Stimulated activated CD4-positive, alpha-beta T cell treated with anti-CD3 and anti-CD28 coated beads, Interleukin-4, amount 100 ng/mL, for 24 hours (primary cell): Measurements from ENCODE around the gene SYT7.

Experiments used
- DNase-seq: peaks from one replicate; pipeline ENCODE4 v3.0.0-alpha.2; 2020

Gene SYT7

GRCh38 chr11:61534933-61535839 is 45.7 kb downstream of the SYT7 start:
- no peak for DNase-seq

DNA sequence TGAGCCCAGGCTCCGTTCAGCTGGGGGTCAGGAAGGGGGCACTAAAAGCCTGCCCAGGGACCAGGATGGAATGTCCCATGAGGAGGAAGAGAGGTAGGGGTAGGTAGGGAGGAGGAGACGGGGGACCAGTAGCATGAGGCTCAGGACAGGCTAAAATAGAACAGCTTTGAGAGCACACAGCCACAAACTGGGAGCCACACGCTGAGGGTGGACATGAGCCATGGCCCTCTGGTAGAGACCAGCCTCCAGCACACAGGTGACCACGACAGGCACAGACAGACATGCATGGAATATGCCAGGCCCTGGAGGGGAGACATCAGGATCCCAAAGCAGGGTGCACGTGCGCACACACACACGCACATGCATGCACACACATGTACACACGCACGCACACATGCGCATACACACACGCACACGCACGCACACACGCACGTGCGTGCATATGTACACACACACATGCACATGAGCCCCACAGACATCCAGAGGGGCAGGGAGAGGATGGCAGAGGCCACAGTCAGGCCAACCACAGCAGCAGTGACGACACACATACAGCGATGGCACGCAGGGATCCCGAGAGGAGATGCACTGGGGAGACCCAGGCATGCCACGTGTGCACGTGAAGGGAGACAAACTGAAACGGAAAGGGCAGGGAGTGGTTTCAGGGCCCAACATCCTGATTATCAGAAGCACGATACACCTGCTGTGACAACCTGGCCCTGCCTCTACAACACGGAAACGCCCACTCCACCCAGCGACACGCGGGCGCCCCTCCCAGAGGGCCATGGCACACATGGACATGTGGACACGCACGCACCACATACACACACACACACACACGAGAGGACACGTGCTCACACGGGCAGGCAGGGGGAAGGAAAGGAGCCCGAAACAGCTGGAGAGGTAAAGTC is 46.6 kb downstream of the SYT7 start:
- no peak for DNase-seq

- DNase-seq = no peak
Observed at GRCh38 chr11:61533401-61533800, 47.5 kb downstream of the SYT7 start.

GRCh38 chr11:61533039-61533375 is 47.9 kb downstream of the SYT7 start:
- DNase-seq = no peak

DNA sequence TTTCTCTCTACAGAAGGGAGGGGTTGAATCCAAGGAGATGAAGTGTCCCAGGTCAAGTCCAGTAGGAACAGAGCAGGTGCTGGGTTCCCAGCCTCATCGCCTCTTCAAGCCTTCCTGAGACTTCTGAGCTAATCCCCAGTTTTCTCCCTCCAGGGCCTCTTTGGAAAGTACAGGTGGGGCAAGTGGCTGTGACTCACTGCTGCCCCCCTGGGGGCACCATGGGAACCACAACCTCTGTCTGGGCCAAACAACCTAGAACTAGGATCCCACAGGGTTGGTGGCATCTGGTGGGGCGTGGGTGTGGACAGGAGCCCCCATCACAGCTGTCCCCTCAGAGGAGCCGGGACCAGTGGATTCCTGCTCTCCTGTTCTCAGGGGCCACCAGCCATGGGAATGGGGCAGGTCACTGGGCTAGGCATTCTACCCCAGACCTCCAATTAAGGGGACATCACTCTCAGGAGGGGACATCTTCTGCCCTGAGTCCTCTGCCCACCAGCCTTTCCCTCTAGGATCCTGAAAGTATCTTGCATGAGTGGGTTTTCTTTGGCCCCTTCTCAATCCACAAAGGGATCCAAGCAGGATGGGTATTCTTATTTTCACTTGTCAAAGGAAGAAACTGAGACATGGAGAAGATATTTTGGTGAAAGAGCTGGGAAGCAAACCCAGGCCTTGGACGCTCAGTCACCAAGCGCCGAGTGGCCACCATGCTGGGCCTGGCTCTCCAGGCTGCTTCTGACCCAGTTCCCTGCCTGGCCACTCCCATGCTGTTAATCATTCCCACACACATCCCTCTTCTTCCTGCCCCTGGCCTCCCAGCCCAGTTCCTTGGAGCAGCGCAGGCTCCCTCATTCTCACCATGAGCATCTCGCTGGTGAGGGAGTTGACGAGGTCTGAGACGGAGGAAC is 48.5 kb downstream of the SYT7 start:
- DNase-seq = peak; percentile 37

GRCh38 chr11:61531044-61531443 is 49.8 kb downstream of the SYT7 start:
- DNase-seq = no peak

GRCh38 chr11:61529537-61530225 is 51.2 kb downstream of the SYT7 start:
- DNase-seq = no peak

- DNase-seq = no peak
Observed at GRCh38 chr11:61528114-61528513, 52.8 kb downstream of the SYT7 start.

GRCh38 chr11:61526956-61527731 is 53.7 kb downstream of the SYT7 start:
- no peak for DNase-seq

GRCh38 chr11:61526229-61526628 is 54.6 kb downstream of the SYT7 start:
- no peak for DNase-seq

DNA sequence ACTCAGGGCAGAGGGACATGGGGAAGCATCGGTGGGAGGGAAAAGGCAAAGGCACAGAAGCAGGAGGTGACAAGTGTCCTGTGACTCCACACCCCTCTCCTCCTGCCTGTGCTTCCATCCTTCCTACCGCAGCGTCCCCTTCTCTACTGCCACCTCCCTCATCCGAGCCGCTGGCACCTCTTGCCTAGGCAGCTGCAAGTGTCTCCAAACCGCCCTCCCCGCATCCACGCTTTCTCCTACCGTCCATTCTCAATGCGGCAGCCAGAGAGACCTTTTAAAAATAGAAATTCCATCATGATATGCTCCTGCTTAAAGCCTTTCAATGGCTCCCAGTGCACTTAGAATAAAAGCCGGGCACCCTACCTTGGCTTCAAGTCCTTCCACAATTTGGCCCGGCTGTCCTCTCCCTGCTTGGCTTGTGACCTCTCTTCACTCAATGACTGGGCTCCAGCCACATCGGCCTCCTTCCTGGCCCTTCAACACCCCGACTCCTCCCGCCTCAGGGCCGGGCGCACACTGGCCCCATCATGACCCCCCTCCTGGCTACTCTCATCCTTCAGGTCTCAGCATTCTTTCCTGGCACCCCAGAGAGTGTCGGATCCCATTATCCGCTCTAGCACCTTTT is 55.8 kb downstream of the SYT7 start:
- DNase-seq = no peak

DNA sequence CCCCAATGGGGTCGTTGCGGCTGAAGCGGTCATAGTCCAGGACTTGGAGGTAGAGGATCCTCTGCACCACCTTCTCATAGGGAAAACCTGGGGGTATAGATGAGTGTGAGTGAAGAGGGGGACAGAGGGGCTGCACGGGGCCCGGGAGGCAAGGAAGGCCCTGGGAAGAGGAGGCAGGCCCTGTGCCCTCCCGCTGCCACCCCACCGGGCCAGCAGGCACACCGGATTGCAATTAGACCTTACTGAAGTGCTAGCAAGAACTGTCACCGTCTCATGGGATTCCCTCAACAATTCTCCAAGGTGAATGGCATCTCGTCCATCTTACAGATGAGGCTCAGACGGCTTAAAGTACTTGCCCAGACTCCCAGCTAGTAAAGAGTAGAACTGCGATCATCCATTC is 56.4 kb downstream of the SYT7 start:
- no peak for DNase-seq

- no peak for DNase-seq
Observed at GRCh38 chr11:61522881-61523280, 58.0 kb downstream of the SYT7 start.

- no peak for DNase-seq
Observed at GRCh38 chr11:61518032-61518795, 62.7 kb downstream of the SYT7 start.

- DNase-seq = peak; percentile 62
Observed at GRCh38 chr11:61516675-61517572, 64.0 kb downstream of the SYT7 start.

- DNase-seq = no peak
Observed at GRCh38 chr11:61516191-61516590, 64.7 kb downstream of the SYT7 start.

- DNase-seq = no peak
Observed at GRCh38 chr11:61515686-61516085, 65.2 kb downstream of the SYT7 start.

- no peak for DNase-seq
Observed at GRCh38 chr11:61514050-61514917, 66.6 kb downstream of the SYT7 start.
